ENCODE results near the gene ZAP70. TPM values are rescaled to one million over a fixed set of nuclear protein-coding genes. Genes with fewer than 3 reads are reported as not detected.

The ZAP70 gene
- total and polyA plus RNA-seq, 2 of the 13 experiments (the other 11 are each of a cell fraction or from before 2014, with no cell fraction given): 0.51 to 4.0 TPM

GRCh38 chr2:97663962-97664635, 49.3 kb upstream of the ZAP70 start, which contains the start of gene ACTR1B (continued):
- TF ChIP-seq TFDP2 (CRISPR knock-in tag; IDR thresholded peaks at IDR 0.05) (peak; percentile 89), BRCA1 (CRISPR knock-in tag; IDR thresholded peaks at IDR 0.05) (0 out of 2 replicates have a peak, but pooled peaks have one; percentile 70), NR0B2 (CRISPR knock-in tag; IDR thresholded peaks at IDR 0.05) (no peak), ZGPAT (CRISPR knock-in tag; IDR thresholded peaks at IDR 0.05) (peak; percentile 60), ZBTB25 (CRISPR knock-in tag; IDR thresholded peaks at IDR 0.05) (peak; percentile 85), ZNF770 (CRISPR knock-in tag; IDR thresholded peaks at IDR 0.05) (peak; percentile 49), TP53 (CRISPR knock-in tag; conservative IDR thresholded peaks at IDR 0.05) (0 out of 2 replicates have a peak, but pooled peaks have one; percentile 74), KLF9 (CRISPR knock-in tag; IDR thresholded peaks at IDR 0.05; ENCODE audit: low read depth) (no peak), PLRG1 (conservative IDR thresholded peaks at IDR 0.05) (no peak), ZNF557 (CRISPR knock-in tag; IDR thresholded peaks at IDR 0.05) (peak; percentile 59; the same call in 1 of the 2 replicates), CEBPB (IDR thresholded peaks at IDR 0.05; ENCODE audit: borderline replicate concordance, low read depth, low read length) (peak; percentile 43; the same call in 1 of the 2 replicates), SIN3B (IDR thresholded peaks at IDR 0.05; ENCODE audit: low read length) (no peak), RELA (CRISPR knock-in tag; IDR thresholded peaks at IDR 0.05) (peak; percentile 49; the same call in 1 of the 2 replicates), TMF1 (CRISPR knock-in tag; IDR thresholded peaks at IDR 0.05; ENCODE audit: low read depth) (no peak), BCL6 (CRISPR knock-in tag; IDR thresholded peaks at IDR 0.05) (no peak), HDAC1 (CRISPR knock-in tag; IDR thresholded peaks at IDR 0.05) (peak; percentile 51; the same call in 1 of the 2 replicates), ZNF335 (CRISPR knock-in tag; IDR thresholded peaks at IDR 0.05) (peak; percentile 52; the same call in 1 of the 2 replicates), NFE2L1 (CRISPR knock-in tag; IDR thresholded peaks at IDR 0.05; ENCODE audit: borderline replicate concordance) (no peak), HNF4G (IDR thresholded peaks at IDR 0.05; ENCODE audit: borderline replicate concordance, low read depth, low read length) (no peak), HNF4G (CRISPR knock-in tag; IDR thresholded peaks at IDR 0.05; ENCODE audit: borderline replicate concordance, low read depth) (no peak), ZNF441 (CRISPR knock-in tag; IDR thresholded peaks at IDR 0.05; ENCODE audit: borderline replicate concordance) (no peak), ELF4 (CRISPR knock-in tag; IDR thresholded peaks at IDR 0.05; ENCODE audit: borderline replicate concordance) (no peak), NBN (conservative IDR thresholded peaks at IDR 0.05) (no peak), TOPORS (CRISPR knock-in tag; IDR thresholded peaks at IDR 0.05) (0 out of 2 replicates have a peak, but pooled peaks have one; percentile 20)
